Upper lobe of right lung (tissue), 1 donor: ENCODE measurements around the gene CCDC85C. TPM values are rescaled to one million over a fixed set of nuclear protein-coding genes. Genes with fewer than 3 reads are reported as not detected.

Source experiments
- ATAC-seq: fragments of 200-7000 bp; cut with Tn5 transposase; one replicate; pipeline ENCODE4 v1.9.1; 2020; ENCODE audit warnings: mild to moderate bottlenecking, moderate library complexity
- DNase-seq: peaks from one replicate; pipeline ENCODE4 v3.0.0-alpha.2; 2020
- H3K27ac ChIP-seq: fragments of 200-600 bp; one replicate; pipeline ENCODE4 v1.8.0; 2022
- H3K27me3 ChIP-seq: fragments of 200-600 bp; one replicate; pipeline ENCODE4 v1.8.0; 2022; ENCODE audit warnings: mild to moderate bottlenecking
- H3K36me3 ChIP-seq: fragments of 200-600 bp; one replicate; pipeline ENCODE4 v1.8.0; 2022
- H3K4me1 ChIP-seq: fragments of 200-600 bp; one replicate; pipeline ENCODE4 v1.8.0; 2022
- H3K4me3 ChIP-seq: fragments of 200-600 bp; one replicate; pipeline ENCODE4 v1.8.0; 2022; ENCODE audit warnings: mild to moderate bottlenecking
- H3K9me3 ChIP-seq: fragments of 200-600 bp; one replicate; pipeline ENCODE4 v1.8.0; 2022
- CTCF ChIP-seq: fragments of 200-600 bp; IDR thresholded peaks from one replicate; pipeline ENCODE4 v1.8.0; 2022; ENCODE audit warnings: antibody characterized with exemption
- intact Hi-C: fragments of 100-400 bp; cut with DNase I; formaldehyde crosslinking; loops from one replicate; pipeline ENCODE4 v1.11.0; 2022
- total RNA-seq: library from RNA; stranded (reverse); fragmentation: NEBNext Ultra II Directional; extraction: Animal tissue kit (Norgen Biotek cat#: 25700); gene quantifications from one replicate; pipeline ENCODE4 v1.2.1, GENCODE V29; 2021
- donor health status: DM: no; HTN: yes; CAD: no; lungs with severe emphysema.

Gene CCDC85C
- total RNA-seq, 1 donor from 2014 or later, result 22.6 TPM

GRCh38 chr14:99549684-99550083 lies 54.3 kb downstream of the CCDC85C start:
- H3K9me3 ChIP-seq, result no peaks in the 10 kb centered on the region
- intact Hi-C loops, result no loop called here
- H3K4me1 ChIP-seq, result no peaks in the 10 kb centered on the region
- DNase-seq, result no peak
- no peaks in the 10 kb centered on the region for H3K27me3 ChIP-seq
- no peak for TF ChIP-seq CTCF
- H3K4me3 ChIP-seq, result no peak overlapping the region
- H3K27ac ChIP-seq, result no peak overlapping the region
- no peak for ATAC-seq
- no peaks in the 10 kb centered on the region for H3K36me3 ChIP-seq

- no peaks in the 10 kb centered on the region for H3K27me3 ChIP-seq
Measured at GRCh38 chr14:99548871-99549515, 55.0 kb downstream of the CCDC85C start.

GRCh38 chr14:99548255-99548654 lies 55.8 kb downstream of the CCDC85C start:
- Histone ChIP-seq H3K9me3 (no peaks in the 10 kb centered on the region), H3K36me3 (no peaks in the 10 kb centered on the region), H3K27me3 (no peaks in the 10 kb centered on the region), H3K4me3 (no peak overlapping the region), H3K4me1 (no peaks in the 10 kb centered on the region), H3K27ac (no peak overlapping the region)
- DNase-seq (no peak), ATAC-seq (no peak)
- intact Hi-C loops, result no loop called here
- TF ChIP-seq CTCF, result no peak

More at GRCh38 chr14:99548871-99549515, 55.0 kb downstream of the CCDC85C start:
- DNase-seq (no peak), ATAC-seq (no peak)
- intact Hi-C loops, result no loop called here
- no peak for TF ChIP-seq CTCF
- H3K4me1 ChIP-seq, result no peaks in the 10 kb centered on the region
- H3K4me3 ChIP-seq, result no peak overlapping the region
- no peaks in the 10 kb centered on the region for H3K36me3 ChIP-seq
- no peak overlapping the region for H3K27ac ChIP-seq
- H3K9me3 ChIP-seq, result no peaks in the 10 kb centered on the region

- DNase-seq, result no peak
- H3K4me1 ChIP-seq, result no peaks in the 10 kb centered on the region
- H3K27me3 ChIP-seq, result no peaks in the 10 kb centered on the region
- TF ChIP-seq CTCF, result no peak
- no peak overlapping the region for H3K27ac ChIP-seq
- H3K4me3 ChIP-seq, result no peak overlapping the region
- no peak for ATAC-seq
- H3K9me3 ChIP-seq, result no peaks in the 10 kb centered on the region
- intact Hi-C loops, result no loop called here
- H3K36me3 ChIP-seq, result no peaks in the 10 kb centered on the region
Measured at GRCh38 chr14:99546234-99546879, 57.6 kb downstream of the CCDC85C start.

- Histone ChIP-seq H3K27ac (no peak overlapping the region), H3K36me3 (no peaks in the 10 kb centered on the region), H3K4me1 (no peaks in the 10 kb centered on the region), H3K27me3 (no peaks in the 10 kb centered on the region), H3K9me3 (no peaks in the 10 kb centered on the region), H3K4me3 (no peak overlapping the region)
- DNase-seq, result no peak
- TF ChIP-seq CTCF, result no peak
- intact Hi-C loops, result no loop called here
- ATAC-seq, result no peak
Measured at GRCh38 chr14:99545586-99545985, 58.4 kb downstream of the CCDC85C start.
